ENCODE data around the gene RMND5A. TPM values are rescaled to one million over a fixed set of nuclear protein-coding genes. Genes with fewer than 3 reads are reported as not detected.
A peak's percentile ranks its signal among the peaks of the same experiment; 100 is the strongest.

Gene RMND5A
- total RNA-seq, 1 experiment from 2014 or later: 46.8 TPM

DNA sequence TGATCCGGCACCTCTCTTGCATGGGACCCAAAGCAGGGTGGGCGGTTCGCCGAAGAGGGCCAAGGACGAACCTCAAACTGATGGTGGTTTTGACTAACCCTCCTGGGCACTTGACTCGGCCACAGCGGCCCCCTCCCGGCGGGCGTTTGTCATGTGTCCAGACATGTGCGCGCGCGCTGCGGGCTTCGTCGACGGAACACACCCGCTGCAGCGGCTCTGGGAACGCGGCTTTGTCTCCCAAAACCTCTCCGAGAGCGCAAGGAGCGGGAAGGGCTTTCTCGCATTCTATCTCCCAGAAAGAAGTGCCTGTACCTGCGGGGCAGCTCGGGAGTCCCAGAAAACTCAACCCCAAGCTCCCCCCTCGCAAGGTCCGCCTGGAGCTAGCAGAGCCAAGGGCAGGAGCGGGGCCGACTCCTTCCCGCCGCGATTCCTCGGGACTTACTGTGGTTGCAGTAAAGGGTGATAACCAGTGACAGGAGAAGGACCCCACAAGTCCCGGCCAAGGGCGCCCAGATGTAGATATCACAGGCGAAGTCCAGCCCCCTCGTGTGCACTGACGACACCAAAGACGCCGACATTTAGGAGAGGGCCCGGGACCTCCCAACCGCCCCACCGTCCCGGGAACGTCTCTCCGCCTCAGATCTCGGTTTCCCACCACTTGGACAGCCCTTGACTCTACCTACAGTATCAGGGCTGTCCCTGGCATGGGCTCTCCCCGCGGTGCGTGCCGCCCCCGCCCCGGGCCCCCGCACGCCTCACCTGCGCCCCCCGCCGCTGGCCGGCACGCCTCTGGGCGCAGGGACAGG lies 69.0 kb downstream of the RMND5A start:
- peaks cover 52% of the 10 kb centered on the region for H3K27me3 ChIP-seq (ENCODE audit: control insufficient read depth, insufficient read depth, low read length)
- peak; percentile 81 for DNase-seq
- no peaks in the 10 kb centered on the region for H3K36me3 ChIP-seq (replicated peaks; ENCODE audit: control insufficient read depth, insufficient read depth, low read length)
- H3K4me3 ChIP-seq (ENCODE audit: insufficient read depth, low read depth, low read length): peak overlapping the region; percentile 22; the same call in 1 of the 2 replicates

- Histone ChIP-seq H3K4me3 (ENCODE audit: insufficient read depth, low read depth, low read length) (peak overlapping the region; percentile 22; the same call in 1 of the 2 replicates), H3K27me3 (ENCODE audit: control insufficient read depth, insufficient read depth, low read length) (peaks cover 52% of the 10 kb centered on the region), H3K36me3 (replicated peaks; ENCODE audit: control insufficient read depth, insufficient read depth, low read length) (no peaks in the 10 kb centered on the region)
- peak; percentile 70 for DNase-seq
These were observed 69.6 kb downstream of the RMND5A start for GRCh38 chr2:86789687-86790133.

GRCh38 chr2:86790134-86790675 lies 70.1 kb downstream of the RMND5A start:
- peaks cover 52% of the 10 kb centered on the region for H3K27me3 ChIP-seq (ENCODE audit: control insufficient read depth, insufficient read depth, low read length)
- DNase-seq: no peak
- H3K36me3 ChIP-seq (replicated peaks; ENCODE audit: control insufficient read depth, insufficient read depth, low read length): no peaks in the 10 kb centered on the region
- peak overlapping the region; percentile 31; the same call in 1 of the 2 replicates for H3K4me3 ChIP-seq (ENCODE audit: insufficient read depth, low read depth, low read length)

- no peaks in the 10 kb centered on the region for H3K36me3 ChIP-seq (replicated peaks; ENCODE audit: control insufficient read depth, insufficient read depth, low read length)
- DNase-seq: peak; percentile 77
- peak within 1 kb of the TSS; percentile 31; the same call in 1 of the 2 replicates for H3K4me3 ChIP-seq (ENCODE audit: insufficient read depth, low read depth, low read length)
- peaks cover 52% of the 10 kb centered on the region for H3K27me3 ChIP-seq (ENCODE audit: control insufficient read depth, insufficient read depth, low read length)
These were observed 70.8 kb downstream of the RMND5A start, which contains the start of gene CD8A for GRCh38 chr2:86790676-86791572. Gene CD8A, minus strand, starts transcription at chr2:86790913. Its CDS starts 88 bp downstream, at chr2:86790825.

- H3K36me3 ChIP-seq (replicated peaks; ENCODE audit: control insufficient read depth, insufficient read depth, low read length): no peaks in the 10 kb centered on the region
- DNase-seq: peak; percentile 55
- no peak overlapping the region; the same call in 1 of the 2 replicates for H3K4me3 ChIP-seq (ENCODE audit: insufficient read depth, low read depth, low read length)
- peaks cover 52% of the 10 kb centered on the region for H3K27me3 ChIP-seq (ENCODE audit: control insufficient read depth, insufficient read depth, low read length)
These were observed 71.5 kb downstream of the RMND5A start for GRCh38 chr2:86791573-86791972.

DNA sequence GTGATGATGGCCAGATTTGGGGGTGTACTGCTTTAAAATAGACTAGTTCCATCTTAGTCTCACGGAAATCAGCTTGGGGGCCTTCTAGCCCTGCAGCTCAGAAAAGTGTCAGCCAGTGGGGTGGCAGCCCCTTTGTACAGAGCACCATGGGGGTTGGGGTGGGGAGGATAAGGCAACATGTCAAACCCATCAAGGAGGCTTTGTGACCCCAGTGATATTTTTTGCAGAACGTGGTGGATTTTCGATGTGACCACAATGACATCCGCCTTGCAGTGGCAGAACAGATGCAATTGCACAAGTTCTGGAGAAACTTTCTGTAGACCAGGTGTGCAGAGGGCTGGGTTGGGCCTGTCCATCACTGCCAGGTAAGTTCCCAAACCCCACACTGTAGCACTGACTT lies 73.7 kb downstream of the RMND5A start:
- Histone ChIP-seq H3K4me3 (ENCODE audit: insufficient read depth, low read depth, low read length) (no peak overlapping the region), H3K27me3 (ENCODE audit: control insufficient read depth, insufficient read depth, low read length) (peaks cover 40% of the 10 kb centered on the region)
- no peak for DNase-seq

DNA sequence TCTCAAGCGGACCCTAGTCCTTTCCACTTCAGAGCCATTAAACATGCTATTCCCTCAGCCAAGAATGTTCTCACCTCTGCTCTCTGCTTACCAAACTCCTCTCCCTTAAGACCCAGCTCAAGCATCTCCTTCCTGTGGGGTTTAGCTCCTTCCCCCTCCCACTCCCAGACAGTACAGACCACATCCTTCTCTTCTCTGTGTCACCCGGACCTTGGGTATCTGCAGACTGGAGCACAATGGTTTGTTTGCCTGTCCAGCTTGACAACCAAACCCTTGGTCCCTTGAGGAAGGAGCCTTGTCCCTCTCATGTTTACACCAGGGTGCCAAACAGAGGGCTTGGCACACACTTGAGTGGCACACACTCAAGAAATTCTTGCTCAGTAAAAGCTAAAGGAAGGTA lies 74.8 kb downstream of the RMND5A start:
- Histone ChIP-seq H3K4me3 (ENCODE audit: insufficient read depth, low read depth, low read length) (no peak overlapping the region), H3K27me3 (ENCODE audit: control insufficient read depth, insufficient read depth, low read length) (peaks cover 29% of the 10 kb centered on the region), H3K36me3 (replicated peaks; ENCODE audit: control insufficient read depth, insufficient read depth, low read length) (no peaks in the 10 kb centered on the region)
- no peak for DNase-seq

More for the DNA sequence above, 73.7 kb downstream of the RMND5A start:
- H3K36me3 ChIP-seq (replicated peaks; ENCODE audit: control insufficient read depth, insufficient read depth, low read length): no peaks in the 10 kb centered on the region

DNA sequence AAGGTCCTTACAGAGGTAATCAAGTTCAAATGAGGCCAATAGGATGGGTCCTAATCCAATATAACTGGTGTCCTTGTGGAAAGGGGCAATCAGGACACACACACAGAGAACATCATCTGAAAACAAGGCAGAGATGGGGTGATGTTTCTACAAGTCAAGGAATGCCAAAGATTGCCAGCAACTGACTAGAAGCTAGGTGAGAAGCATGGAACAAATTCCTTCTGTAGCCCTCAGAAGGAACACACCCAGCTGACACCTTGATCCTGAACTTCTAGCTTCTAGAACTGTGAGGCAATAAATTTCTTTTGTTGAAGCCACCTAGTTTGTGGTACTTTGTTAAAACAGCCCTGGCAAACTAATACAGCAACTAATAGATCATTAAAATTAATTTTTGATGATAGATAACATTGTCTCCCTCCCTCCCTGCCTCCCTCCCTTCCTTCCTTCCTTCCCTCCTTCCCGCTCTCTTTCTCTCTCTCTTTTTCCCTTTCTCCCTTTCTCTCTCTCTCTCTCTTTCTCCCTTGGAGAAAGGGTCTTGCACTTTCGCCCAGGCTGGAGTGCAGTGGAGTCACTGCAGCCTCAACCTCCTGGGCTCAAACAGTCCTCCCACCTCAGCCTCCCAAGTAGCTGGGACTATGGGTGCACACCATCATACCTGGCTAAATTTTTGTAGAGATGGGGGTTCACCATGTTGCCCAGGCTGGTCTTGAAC lies 80.9 kb downstream of the RMND5A start:
- no peak for DNase-seq
- H3K27me3 ChIP-seq (ENCODE audit: control insufficient read depth, insufficient read depth, low read length): no peaks in the 10 kb centered on the region
- H3K4me3 ChIP-seq (ENCODE audit: insufficient read depth, low read depth, low read length): no peak overlapping the region
- no peaks in the 10 kb centered on the region for H3K36me3 ChIP-seq (replicated peaks; ENCODE audit: control insufficient read depth, insufficient read depth, low read length)

- Histone ChIP-seq H3K27me3 (ENCODE audit: control insufficient read depth, insufficient read depth, low read length) (peaks cover 12% of the 10 kb centered on the region), H3K4me3 (ENCODE audit: insufficient read depth, low read depth, low read length) (no peak overlapping the region), H3K36me3 (replicated peaks; ENCODE audit: control insufficient read depth, insufficient read depth, low read length) (no peaks in the 10 kb centered on the region)
- no peak for DNase-seq
These were observed 86.2 kb downstream of the RMND5A start for GRCh38 chr2:86806059-86806857.

DNA sequence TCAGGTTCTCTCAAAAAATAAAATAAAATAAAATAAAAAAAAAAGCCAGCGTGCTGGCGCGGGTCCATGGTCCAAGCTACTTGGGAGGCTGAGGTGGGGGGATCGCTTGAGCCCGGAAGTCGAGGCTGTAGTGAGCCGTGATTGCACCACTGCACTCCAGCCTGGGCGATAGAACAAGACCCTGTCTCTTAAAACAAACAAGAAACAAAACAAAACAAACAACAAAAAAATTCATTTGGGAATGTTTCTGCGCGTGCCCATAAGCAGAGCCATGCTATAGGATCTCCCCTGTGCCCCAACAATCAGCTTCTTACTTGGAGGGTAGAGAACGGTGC lies 87.0 kb downstream of the RMND5A start:
- Histone ChIP-seq H3K4me3 (ENCODE audit: insufficient read depth, low read depth, low read length) (peak overlapping the region; percentile 34), H3K27me3 (ENCODE audit: control insufficient read depth, insufficient read depth, low read length) (peaks cover 12% of the 10 kb centered on the region), H3K36me3 (replicated peaks; ENCODE audit: control insufficient read depth, insufficient read depth, low read length) (no peaks in the 10 kb centered on the region)
- no peak for DNase-seq

GRCh38 chr2:86807468-86808275 lies 87.6 kb downstream of the RMND5A start:
- DNase-seq: peak; percentile 87
- Histone ChIP-seq H3K4me3 (ENCODE audit: insufficient read depth, low read depth, low read length) (peak overlapping the region; percentile 34), H3K27me3 (ENCODE audit: control insufficient read depth, insufficient read depth, low read length) (peaks cover 12% of the 10 kb centered on the region), H3K36me3 (replicated peaks; ENCODE audit: control insufficient read depth, insufficient read depth, low read length) (no peaks in the 10 kb centered on the region)

GRCh38 chr2:86808315-86809161 lies 88.4 kb downstream of the RMND5A start:
- peak; percentile 95 for DNase-seq
- H3K27me3 ChIP-seq (ENCODE audit: control insufficient read depth, insufficient read depth, low read length): peaks cover 12% of the 10 kb centered on the region
- H3K36me3 ChIP-seq (replicated peaks; ENCODE audit: control insufficient read depth, insufficient read depth, low read length): no peaks in the 10 kb centered on the region
- H3K4me3 ChIP-seq (ENCODE audit: insufficient read depth, low read depth, low read length): peak overlapping the region; percentile 34

All from H7 (cell line).